Activated CD8-positive, alpha-beta memory T cell treated with anti-CD3 and anti-CD28 coated beads, Interleukin-2, amount 50 U/mL, for 24 hours (primary cell): ENCODE measurements around the gene GPR62.
"Not testable (repeated sequence)": the region's sequence is repeated elsewhere in the genome, so short reads cannot be mapped to it uniquely, and the experiment has no call there.

ENCODE experiments used
- DNase-seq: peaks from one replicate; pipeline ENCODE4 v3.0.0-alpha.2; 2020; ENCODE audit errors: extremely low read depth

The GPR62 gene

DNA sequence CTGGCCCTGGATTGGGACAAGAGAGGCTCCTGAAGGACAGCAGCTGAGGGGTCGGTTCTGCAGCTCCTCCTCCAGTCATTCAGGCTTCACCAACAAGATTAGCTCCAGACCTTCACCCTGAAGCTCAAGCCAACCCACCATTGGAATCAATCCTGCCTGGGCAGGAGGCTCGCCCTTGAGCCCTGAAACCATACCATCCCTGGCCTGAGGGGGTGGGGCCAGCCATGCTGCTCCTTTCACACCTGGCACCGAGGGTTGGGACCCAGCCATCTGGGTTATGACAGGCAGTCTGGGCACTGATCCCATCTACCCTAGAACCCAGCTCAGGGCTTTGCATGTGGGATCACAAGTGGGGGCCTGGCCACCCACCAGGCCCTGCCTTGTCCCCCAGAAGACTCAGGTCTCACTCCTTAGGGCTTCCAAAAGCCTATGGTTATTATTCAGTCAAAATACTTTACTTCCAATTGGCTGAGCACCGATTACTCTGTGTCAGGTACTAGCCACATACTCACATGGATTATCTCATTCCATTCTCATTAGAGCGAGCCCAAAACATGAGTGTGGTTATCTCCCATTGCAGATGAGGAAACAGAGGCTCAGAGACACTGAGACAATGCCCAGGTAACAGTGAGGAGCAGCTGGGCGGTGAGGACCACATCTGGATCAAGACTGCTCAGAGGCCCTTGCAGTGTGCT, 15.6 kb downstream of the GPR62 start:
- no peak for DNase-seq

DNA sequence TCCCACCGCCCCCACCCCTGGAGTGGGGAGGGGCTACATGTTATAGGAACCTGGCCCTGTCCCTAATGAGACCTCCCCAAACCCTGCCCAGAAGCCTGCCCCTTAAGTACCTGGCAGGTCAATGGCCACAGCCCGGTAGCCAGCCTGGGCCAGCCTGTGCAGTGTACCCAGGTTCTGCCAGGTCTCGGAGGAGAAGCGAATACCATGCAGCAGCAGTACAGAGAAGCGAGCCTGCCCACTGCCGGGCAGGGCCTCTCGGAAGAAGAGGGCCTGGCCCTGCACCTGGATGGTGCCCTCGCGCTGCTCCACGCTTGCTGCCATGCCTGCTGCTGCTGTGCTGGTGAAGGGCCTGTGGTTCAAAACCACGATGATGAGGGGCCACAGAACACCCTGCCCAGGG, 16.2 kb downstream of the GPR62 start:
- no peak for DNase-seq

DNA sequence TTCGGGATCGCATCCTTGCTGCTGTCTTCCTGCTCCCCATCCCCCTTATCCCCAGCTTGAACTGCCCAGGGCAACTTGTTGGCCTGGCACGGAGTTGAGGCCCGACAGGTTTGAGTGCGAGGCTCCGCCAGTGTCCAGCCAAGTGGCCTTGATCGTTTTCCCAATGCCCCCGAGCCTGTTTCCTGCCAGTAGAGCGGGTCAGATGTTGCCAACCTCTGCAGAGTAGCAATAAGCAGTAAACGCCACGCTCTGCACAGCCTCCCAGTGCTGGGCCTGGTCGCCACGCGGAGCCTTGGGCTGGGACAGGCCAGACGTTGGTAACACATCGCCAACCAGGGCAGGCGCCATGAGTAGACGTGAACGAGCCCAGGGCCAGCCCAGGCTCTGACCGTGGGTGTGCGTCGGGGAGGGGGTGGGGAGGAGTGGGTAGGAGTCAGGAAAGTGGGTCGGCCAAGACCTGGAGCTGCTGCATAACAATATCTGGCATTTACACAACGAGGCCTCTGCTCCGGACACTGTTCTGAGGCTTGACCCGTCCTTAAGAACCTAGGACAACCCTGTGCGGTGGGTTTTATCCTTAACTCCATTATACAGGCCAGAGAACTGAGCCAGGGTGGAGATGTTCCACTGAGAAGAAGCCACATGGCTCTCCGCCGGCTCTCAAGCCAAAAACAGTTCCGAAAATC, 19.2 kb downstream of the GPR62 start:
- DNase-seq, result no peak

DNA sequence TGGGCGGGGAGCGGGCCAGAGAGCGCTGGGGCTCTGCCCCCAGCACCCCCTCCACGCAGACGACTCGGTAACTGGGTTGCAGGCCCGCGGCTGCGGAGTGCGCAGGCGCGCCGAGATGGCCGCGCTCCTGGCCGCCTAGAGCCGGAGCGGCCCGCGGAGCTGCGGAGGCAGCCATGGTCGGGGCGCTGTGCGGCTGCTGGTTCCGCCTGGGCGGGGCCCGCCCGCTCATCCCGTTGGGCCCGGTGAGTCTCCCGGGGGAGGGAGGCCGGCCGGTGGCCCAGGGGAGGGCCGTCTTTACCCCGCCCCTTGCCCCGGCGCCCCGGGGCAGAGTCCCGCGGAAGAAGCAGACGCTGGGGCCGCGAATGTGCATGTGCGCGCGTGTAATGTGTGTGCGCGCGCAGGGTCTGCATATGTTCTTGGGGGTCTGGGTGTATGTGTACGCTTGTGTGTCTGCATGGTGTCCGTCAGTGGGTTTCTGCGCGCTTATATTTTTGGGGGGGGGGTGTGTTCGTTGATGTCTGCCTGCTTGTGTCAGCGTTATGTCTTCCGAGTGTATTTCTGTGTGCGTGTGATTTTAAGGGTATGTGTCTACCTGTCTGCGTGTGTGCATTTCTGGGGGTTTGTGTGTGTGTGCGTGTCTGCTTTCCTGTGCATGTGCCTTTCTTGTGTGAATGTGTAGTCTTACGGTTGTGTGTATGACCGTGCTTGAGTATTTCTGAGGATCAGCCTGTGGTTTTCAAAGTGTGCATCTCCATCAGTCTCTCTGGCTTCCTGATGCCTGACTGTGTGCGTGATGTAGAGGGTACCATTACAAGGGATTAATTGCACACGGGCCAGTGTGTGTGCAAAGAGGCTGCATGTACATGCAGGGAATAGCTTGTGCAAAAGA, 20.0 kb downstream of the GPR62 start, which contains the start of gene ABHD14A:
Gene ABHD14A, plus strand, starts transcription at position 102 of the 889 bp plus-strand sequence. Its CDS starts 72 bp downstream, at position 174.
- DNase-seq, result no peak

DNA sequence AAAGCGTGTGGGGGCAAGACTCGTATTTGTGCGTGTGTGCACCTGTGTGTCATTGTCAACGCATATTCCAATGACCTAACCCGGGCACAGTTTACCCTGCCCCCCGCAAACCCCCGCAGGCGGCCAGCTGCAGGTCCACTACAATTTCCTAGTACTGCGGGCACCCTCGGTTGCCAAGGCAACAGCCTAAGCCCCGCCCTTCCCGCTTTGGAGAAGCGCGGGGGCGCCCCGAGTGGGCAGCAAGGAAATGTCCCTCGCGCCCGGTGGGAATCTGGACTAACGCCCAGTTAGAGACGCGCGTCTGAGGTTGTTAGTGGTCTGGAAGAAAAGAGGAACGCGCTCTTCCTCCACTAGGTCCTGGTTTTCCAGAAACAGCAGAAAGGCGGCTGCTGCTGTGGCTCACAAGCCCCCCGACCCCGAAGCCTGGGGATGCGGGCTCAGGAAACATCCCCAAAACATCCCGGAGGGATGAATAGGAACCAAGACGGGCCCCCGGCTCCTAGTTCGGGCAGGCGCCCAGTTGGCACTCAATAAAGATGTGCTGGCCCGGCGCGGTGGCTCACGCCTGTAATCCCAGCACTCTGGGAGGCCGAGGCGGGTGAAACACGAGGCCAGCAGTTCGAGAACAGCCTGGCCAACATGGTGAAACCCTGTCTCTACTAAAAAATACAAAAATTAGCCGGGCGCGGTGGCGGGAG, 20.8 kb downstream of the GPR62 start:
- DNase-seq, result no peak

DNA sequence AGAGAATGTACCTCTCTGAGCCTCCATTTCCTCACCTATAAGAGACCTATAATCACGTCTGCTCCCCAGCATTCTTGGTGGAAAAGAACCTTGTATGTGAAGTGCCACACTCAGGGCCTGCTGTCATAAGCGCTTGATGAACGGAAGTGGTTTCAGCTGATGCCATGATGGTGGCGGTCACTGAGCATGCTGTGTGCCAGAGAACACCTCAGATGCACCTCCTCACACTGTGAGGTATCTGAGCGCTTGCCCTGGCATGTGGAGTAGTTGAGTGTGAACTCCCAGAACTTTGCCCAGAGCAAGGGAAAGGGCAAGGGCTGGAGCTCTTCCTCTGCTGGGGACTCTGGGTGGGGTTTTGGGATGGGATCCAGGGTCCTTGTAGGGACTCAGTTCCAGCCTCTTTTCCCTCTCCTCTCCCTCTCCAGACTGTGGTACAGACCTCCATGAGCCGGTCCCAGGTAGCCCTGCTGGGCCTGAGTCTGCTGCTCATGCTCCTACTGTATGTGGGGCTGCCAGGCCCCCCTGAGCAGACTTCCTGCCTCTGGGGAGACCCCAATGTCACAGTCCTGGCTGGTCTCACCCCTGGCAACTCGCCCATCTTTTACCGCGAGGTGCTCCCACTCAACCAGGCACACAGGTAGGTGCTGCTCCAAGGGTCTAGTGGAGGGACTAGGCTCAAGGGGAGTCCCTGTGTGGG, 22.4 kb downstream of the GPR62 start:
- no peak for DNase-seq

DNA sequence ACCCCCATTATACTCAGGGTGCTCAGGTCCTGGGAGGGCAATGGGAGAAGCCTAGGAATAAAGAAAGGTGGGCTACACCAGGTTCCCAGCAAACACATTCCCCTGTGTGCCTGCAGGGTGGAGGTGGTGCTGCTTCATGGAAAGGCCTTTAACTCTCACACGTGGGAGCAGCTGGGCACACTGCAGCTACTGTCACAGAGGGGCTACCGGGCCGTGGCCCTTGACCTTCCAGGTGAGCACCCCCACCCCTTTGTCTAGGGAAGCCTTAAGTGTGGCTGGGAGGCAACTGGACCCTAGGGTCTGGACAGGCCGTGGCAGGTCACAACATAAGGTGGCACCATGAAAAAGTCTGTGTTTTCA, 22.9 kb downstream of the GPR62 start:
- DNase-seq, result no peak

DNA sequence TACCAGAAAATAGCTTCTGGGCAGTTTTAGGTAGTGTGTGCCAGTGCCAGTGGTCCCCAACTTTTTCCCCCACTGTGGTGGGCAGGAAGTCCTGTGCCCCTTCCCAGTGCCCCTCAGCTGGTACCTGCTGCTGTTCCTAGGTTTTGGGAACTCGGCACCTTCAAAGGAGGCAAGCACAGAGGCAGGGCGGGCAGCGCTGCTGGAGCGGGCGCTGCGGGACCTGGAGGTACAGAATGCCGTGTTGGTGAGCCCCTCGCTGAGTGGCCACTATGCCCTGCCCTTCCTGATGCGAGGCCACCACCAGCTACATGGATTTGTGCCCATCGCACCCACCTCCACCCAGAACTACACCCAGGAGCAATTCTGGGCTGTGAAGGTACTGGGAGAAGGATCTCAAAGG, 25.1 kb downstream of the GPR62 start:
- no peak for DNase-seq

DNA sequence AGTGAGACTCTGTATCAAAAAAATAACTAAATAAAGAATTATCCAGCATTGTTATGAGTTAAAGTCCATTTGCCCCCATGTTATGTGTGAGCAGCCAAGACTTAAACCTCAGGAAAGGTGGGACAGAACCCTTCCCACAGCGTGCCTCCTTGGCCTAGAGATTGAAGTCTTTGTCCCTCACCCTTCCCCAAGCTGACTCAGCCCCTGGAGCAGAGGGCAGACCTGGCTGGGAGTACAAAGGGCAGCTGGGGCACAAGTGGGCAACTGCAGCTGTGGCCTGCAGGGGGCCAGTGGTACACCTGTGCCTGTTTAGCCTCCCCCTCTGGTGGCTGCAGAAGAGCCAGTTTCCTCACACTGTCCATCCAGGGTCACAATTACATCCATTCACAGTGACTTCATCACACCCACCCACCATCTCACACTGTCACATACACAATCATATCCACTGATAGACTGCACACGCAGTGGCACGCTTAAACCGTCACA, 27.2 kb downstream of the GPR62 start:
- no peak for DNase-seq

DNA sequence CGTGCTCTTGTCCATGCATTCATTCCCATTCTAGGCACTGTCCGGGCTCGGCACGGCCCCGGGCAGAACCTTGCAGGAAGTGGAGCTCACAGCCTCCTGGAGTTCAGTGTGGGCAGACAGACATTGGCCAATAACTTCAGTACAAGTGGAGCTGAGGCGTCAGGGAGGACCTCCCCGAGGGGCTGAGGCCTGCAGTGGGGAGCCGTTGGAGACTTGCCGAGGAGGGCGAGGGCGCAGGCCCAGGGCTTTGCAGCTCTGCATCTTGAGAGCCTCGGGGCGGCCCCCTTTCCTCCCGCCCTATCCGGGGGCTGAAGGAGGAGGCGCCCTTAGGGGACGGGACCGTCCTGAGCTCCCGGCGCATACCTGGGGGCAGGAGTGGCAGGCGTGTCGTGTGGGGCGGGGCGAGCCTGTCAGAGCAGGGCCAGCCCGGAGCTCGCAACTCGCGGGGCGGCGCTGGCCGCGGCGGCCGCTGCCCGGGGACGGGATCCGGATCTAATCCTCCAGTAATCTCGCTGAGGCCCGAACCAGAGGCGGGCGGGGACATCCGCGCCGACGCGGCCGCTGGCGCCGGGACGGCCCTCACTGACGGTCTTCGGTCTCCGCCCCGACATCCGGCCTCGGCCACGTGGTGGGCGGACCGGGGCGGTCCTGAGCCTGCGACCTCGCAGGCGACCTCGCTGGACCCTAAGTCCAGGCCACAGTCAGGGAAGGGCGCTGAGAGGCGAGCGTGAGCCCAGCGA, 27.8 kb downstream of the GPR62 start, which contains the start of gene ACY1:
Gene ACY1, plus strand, starts transcription at position 698 of the 740 bp plus-strand sequence. CDS start 530 bp downstream, outside the sequence.
- DNase-seq, result peak; percentile 64

DNA sequence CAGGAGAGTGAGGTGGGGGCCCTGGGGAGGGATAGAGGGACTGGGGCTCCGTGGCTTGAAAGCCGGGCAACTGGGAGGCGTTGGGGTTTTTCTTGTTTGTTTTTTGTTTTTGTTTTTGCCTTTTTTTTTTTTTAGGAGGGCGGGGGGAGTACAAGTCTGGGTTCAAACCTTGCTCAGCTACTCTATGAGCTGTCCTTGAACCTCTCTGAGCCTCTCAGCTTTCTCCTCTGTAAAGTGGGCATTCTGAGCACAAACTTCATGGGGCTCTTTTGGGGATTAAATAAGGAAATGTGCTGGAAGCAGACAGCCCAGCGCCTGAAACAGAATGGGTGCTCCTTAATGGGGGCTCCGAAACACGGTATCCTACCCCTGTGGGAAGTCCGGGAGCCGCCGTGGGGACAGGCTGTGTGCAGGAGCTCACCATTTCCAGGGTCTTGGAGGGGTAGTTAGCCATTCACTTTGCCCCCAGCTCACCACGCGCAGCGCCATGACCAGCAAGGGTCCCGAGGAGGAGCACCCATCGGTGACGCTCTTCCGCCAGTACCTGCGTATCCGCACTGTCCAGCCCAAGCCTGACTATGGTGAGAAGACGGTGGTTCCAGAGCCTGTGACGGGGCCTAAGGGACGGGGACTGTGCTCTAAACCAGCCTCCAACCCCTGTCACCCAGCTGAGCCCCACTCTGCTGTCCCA, 28.5 kb downstream of the GPR62 start:
- DNase-seq, result no peak

DNA sequence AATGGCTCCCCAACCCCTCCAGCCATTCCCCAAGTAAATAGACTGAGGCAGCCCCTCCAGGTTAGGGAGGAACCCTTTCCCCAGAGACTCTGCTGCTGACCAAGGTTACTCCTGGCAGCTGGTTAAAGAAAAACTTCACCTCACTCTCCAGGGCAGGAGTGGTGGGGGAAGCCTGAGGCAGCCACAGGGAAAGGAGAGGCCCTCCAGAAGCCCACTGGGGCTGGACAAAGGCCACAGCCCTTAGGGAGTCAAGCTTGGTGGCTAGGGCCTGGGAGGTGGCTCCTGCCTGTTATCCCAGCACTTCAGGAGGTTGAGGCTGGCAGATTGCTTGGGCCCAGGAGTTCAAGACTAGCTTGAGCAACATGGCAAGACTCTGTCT, 29.1 kb downstream of the GPR62 start:
- no peak for DNase-seq

DNA sequence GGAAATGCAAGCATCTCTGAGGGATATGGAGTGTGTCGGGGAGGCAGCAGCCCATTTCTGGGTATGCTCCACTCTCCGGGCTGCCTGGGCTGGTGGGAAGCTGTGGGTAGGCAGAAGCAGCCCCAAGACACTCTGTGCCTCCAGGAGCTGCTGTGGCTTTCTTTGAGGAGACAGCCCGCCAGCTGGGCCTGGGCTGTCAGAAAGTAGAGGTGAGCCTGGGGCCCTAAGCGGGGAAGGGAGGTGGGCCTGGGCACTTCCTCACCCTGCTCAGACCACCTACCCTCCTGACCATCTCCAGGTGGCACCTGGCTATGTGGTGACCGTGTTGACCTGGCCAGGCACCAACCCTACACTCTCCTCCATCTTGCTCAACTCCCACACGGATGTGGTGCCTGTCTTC, 29.9 kb downstream of the GPR62 start:
- no peak for DNase-seq

DNA sequence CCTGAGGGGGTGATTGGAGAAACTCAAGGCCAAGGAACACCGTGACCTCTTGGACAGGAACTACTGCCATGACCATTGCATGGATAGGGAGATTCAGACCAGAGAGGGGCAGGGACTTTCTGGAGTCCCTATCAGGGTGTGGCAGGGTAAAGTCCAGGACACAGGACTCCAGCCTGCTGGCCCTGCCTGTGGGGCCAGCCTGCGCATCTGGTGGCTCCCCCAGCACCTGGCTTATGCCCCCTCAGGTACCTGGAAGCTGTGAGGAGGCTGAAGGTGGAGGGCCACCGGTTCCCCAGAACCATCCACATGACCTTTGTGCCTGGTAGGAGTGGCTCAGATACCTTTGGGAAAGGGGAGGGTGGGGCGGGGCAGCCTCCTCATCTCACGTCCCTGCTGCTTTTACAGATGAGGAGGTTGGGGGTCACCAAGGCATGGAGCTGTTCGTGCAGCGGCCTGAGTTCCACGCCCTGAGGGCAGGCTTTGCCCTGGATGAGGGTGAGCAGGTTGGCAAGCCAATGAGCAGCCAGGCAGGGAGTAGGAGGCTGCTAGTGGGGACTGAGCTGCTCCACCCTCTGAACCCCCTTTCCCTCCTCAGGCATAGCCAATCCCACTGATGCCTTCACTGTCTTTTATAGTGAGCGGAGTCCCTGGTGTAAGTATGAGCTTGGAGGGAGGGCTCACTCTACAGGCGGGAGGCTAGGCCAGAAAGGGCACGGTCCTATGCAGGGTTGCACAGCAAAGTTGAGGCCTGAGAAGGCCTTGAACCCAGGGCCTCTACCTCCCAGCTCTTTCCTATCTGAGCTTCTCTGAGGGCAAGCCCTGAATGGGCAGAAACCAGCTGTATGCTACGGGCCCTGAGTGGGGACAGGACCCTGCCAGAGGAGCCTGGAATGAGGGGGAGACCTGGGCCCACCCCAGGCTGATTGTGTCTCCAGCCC, 31.1 kb downstream of the GPR62 start:
- DNase-seq, result no peak

DNA sequence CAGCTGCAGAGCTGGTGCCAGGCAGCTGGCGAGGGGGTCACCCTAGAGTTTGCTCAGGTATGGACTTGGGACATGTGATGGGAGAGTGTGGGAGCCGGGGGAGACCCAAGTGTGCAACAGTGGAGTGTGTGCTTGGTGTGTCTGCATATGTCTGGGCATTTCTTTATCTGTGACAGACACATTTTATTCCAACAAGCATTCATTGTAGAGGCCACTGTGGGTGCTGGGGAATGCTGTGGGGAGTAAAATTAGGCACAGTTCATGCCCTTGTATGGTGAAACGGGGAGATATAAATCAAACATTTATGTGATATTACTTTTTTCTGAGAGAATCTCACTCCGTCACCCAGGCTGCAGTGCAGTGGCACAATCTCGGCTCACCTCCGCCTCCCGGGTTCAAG, 32.4 kb downstream of the GPR62 start:
- no peak for DNase-seq

DNA sequence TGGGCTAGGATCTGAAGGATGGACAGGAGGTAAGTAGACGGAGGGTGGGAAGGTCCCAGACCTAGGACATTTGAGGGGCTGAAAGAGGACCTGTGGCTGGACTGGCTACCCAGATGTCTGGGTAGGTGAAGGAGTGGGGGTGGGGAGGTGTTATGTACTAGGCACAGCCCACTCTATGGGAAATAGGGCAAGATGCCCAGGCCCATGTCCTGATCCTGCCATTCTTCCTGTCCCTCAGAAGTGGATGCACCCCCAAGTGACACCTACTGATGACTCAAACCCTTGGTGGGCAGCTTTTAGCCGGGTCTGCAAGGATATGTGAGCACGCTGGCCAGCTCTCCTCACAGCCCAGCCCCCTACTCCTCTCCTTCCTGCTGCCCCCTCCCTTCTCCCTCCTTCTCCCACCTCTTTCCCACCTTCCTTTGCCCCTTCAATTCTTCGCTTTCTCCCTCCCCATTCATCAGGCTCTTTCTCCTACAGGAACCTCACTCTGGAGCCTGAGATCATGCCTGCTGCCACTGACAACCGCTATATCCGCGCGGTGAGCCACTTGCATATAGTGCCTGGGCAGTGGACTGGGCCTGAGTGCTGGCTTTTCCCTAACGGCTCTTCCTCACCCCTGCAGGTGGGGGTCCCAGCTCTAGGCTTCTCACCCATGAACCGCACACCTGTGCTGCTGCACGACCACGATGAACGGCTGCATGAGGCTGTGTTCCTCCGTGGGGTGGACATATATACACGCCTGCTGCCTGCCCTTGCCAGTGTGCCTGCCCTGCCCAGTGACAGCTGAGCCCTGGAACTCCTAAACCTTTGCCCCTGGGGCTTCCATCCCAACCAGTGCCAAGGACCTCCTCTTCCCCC, 33.3 kb downstream of the GPR62 start:
- no peak for DNase-seq

DNA sequence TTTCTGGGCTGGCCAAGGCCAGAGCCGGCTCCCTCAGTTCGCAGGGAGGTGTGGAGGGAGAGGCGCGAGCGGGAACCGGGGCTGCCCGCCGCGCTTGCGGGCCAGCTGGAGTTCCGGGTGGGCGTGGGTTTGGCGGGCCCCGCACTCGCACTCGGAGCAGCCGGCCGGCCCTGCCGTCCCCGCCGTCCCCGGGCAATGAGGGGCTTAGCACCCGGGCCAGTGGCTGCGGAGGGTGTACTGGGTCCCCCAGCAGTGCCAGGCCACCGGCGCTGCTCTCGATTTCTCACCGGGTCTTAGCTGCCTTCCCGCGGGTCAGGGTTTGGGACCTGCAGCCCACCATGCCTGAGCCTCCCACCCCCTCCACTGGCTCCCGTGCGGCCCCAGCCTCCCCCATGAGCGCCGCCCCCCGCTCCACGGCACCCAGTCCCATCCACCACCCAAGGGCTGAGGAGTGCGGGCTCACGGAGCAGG, 35.4 kb downstream of the GPR62 start:
- DNase-seq, result not testable (repeated sequence)
